Neural cell (in vitro differentiated cells): ENCODE data around the gene KLK8.

ENCODE experiments used
- EZH2 ChIP-seq: fragments of 200-600, 300-800 bp; shearing (Covaris generic), sonication (generic); IDR thresholded peaks from 2 replicates; pipeline ENCODE4 v1.6.1; 2014; ENCODE audit warnings: antibody characterized with exemption, low read length, borderline replicate concordance, mild to moderate bottlenecking; ENCODE audit not compliant: insufficient read depth, poor library complexity, severe bottlenecking
- MXI1 ChIP-seq: fragments of 450-650 bp; conservative IDR thresholded peaks from 2 replicates; pipeline ENCODE4 v1.6.1; 2014; ENCODE audit warnings: antibody characterized with exemption, mild to moderate bottlenecking; ENCODE audit not compliant: poor library complexity, severe bottlenecking
- SMC3 ChIP-seq: fragments of 450-650 bp; conservative IDR thresholded peaks from 2 replicates; pipeline ENCODE4 v1.6.1; 2014; ENCODE audit warnings: antibody characterized with exemption, mild to moderate bottlenecking, moderate library complexity; ENCODE audit not compliant: poor library complexity
- TAF1 ChIP-seq: IDR thresholded peaks from 2 replicates; pipeline ENCODE4 v1.6.1; 2012; ENCODE audit warnings: low read depth
- TF ChIP-seq, protein P1 (sequence below): fragments of 450-650 bp; IDR thresholded peaks from 2 replicates; pipeline ENCODE4 v1.5.1; 2014; ENCODE audit warnings: antibody characterized with exemption, mild to moderate bottlenecking, moderate library complexity; ENCODE audit not compliant: poor library complexity, severe bottlenecking

DNA sequence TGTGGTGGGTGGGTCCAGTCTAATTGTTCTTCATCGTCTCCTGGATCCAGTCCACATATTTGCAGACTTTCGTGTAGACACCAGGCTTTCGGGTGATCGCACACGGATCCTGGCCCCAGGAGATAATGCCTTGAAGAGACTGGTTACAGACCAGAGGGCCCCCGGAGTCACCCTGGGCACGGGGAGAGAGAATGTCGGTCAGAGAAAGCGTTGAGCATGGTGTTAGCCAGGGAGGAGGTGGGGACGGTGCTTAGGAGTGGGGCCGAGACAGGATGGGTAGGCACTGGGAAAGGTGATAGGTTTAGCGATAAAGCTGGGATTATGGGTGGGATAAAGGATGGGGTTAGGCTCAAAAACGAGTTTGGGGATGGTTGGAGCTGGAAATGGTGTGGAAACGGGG is 21.1 kb upstream of the KLK8 start:
- TF ChIP-seq, protein P1, sequence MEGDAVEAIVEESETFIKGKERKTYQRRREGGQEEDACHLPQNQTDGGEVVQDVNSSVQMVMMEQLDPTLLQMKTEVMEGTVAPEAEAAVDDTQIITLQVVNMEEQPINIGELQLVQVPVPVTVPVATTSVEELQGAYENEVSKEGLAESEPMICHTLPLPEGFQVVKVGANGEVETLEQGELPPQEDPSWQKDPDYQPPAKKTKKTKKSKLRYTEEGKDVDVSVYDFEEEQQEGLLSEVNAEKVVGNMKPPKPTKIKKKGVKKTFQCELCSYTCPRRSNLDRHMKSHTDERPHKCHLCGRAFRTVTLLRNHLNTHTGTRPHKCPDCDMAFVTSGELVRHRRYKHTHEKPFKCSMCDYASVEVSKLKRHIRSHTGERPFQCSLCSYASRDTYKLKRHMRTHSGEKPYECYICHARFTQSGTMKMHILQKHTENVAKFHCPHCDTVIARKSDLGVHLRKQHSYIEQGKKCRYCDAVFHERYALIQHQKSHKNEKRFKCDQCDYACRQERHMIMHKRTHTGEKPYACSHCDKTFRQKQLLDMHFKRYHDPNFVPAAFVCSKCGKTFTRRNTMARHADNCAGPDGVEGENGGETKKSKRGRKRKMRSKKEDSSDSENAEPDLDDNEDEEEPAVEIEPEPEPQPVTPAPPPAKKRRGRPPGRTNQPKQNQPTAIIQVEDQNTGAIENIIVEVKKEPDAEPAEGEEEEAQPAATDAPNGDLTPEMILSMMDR: no peak
- no peak for TF ChIP-seq EZH2
- no peak for TF ChIP-seq SMC3
- TF ChIP-seq TAF1: no peak
- TF ChIP-seq MXI1: no peak
